PC-9 (cell line): ENCODE data around the gene B4GALNT1. TPM values are rescaled to one million over a fixed set of nuclear protein-coding genes. Genes with fewer than 3 reads are reported as not detected.
A peak's percentile ranks its signal among the peaks of the same experiment; 100 is the strongest.

Experiments used
- BruUV-seq: library from RNA; stranded (reverse); fragments of 400-500 nt; replicated peaks from 2 replicates; lab custom pipeline; 2021; lab: Mats Ljungman, UMichigan
- CTCF ChIA-PET: fragments of 300-600 bp; sonication (Branson Sonifier 250); formaldehyde crosslinking; loops from one replicate; lab custom pipeline; 2022; ENCODE audit warnings: antibody characterized with exemption; lab: Charles Lee
- POLR2A ChIA-PET: fragments of 300-600 bp; sonication (Branson Sonifier 250); formaldehyde crosslinking; loops from one replicate; lab custom pipeline; 2022; ENCODE audit warnings: antibody characterized with exemption; ENCODE audit not compliant: unreplicated experiment; lab: Charles Lee
- DNase-seq, 2 experiments: peaks; one replicate each; pipeline versions ENCODE4 v3.0.0 to v3.0.0-alpha.2; 2015 to 2022; ENCODE audit warnings: mixed read lengths in 1 of 2
- H2AFZ ChIP-seq: fragments of 200-600 bp; sonication (generic); 2 replicates; pipeline ENCODE4 v1.8.1; 2017; ENCODE audit warnings: antibody characterized with exemption
- H3F3A ChIP-seq: fragments of 200-600 bp; sonication (generic); 2 replicates; pipeline ENCODE4 v1.8.1; 2017; ENCODE audit warnings: antibody characterized with exemption, mild to moderate bottlenecking, low read depth; ENCODE audit not compliant: insufficient read depth
- H3K27ac ChIP-seq: fragments of 200-600 bp; sonication (generic); 2 replicates; pipeline ENCODE4 v1.6.1; 2016; ENCODE audit warnings: mixed run types
- H3K27me3 ChIP-seq: fragments of 200-600 bp; sonication (generic); 2 replicates; pipeline ENCODE4 v1.6.1; 2016; ENCODE audit warnings: low read depth, mixed run types; ENCODE audit not compliant: insufficient read depth
- H3K36me3 ChIP-seq: fragments of 200-600 bp; sonication (generic); 2 replicates; pipeline ENCODE4 v1.6.1; 2016; ENCODE audit warnings: low read depth, mixed run types
- H3K4me1 ChIP-seq: fragments of 200-600 bp; sonication (generic); replicated peaks from 2 replicates; pipeline ENCODE4 v1.6.1; 2016; ENCODE audit warnings: mixed run types; ENCODE audit not compliant: insufficient read depth
- H3K4me2 ChIP-seq: fragments of 200-600 bp; sonication (generic); 2 replicates; pipeline ENCODE4 v1.6.1; 2017; ENCODE audit warnings: mixed run types
- H3K4me3 ChIP-seq: fragments of 200-600 bp; sonication (generic); 2 replicates; pipeline ENCODE4 v1.6.1; 2016; ENCODE audit warnings: mixed run types
- H3K79me2 ChIP-seq: fragments of 200-600 bp; sonication (generic); 2 replicates; pipeline ENCODE4 v1.6.1; 2017; ENCODE audit warnings: low read depth, mixed run types
- H3K9me2 ChIP-seq: fragments of 200-600 bp; sonication (generic); 2 replicates; pipeline ENCODE4 v1.8.1; 2017; ENCODE audit warnings: mild to moderate bottlenecking; ENCODE audit not compliant: insufficient read depth
- H3K9me3 ChIP-seq: fragments of 200-600 bp; sonication (generic); 2 replicates; pipeline ENCODE4 v1.8.1; 2016; ENCODE audit warnings: low read depth; ENCODE audit not compliant: insufficient read depth
- H4K20me1 ChIP-seq: fragments of 200-600 bp; sonication (generic); 2 replicates; pipeline ENCODE4 v1.8.1; 2017; ENCODE audit not compliant: insufficient read depth
- CTCF ChIP-seq: fragments of 200-600 bp; sonication (generic); conservative IDR thresholded peaks from 2 replicates; pipeline ENCODE4 v1.6.1; 2017; ENCODE audit warnings: mixed run types, antibody characterized with exemption, mild to moderate bottlenecking, moderate library complexity
- EZH2 ChIP-seq: fragments of 200-600 bp; sonication (generic); IDR thresholded peaks from 2 replicates; pipeline ENCODE4 v1.8.0; 2017; ENCODE audit warnings: antibody characterized with exemption, low read depth
- intact Hi-C: fragments of 100-400 bp; cut with micrococcal nuclease; formaldehyde crosslinking; loops from one replicate; pipeline ENCODE4 v1.10.0; 2022; ENCODE audit not compliant: unreplicated experiment
- total RNA-seq: library from RNA; stranded (reverse); gene quantifications from 2 replicates; pipeline ENCODE4 v1.2.3, GENCODE V29; 2021

The B4GALNT1 gene
- total RNA-seq, 1 experiment from 2014 or later: 15.0 TPM

- Histone ChIP-seq H3F3A (no peaks in the 10 kb centered on the region), H3K4me3 (no peak overlapping the region), H3K9me2 (no peaks in the 10 kb centered on the region), H4K20me1 (no peaks in the 10 kb centered on the region), H3K79me2 (no peaks in the 10 kb centered on the region), H3K27ac (no peak overlapping the region), H3K4me1 (no peaks in the 10 kb centered on the region), H3K36me3 (no peaks in the 10 kb centered on the region), H3K9me3 (no peaks in the 10 kb centered on the region), H3K4me2 (no peak overlapping the region), H2AFZ (no peak overlapping the region), H3K27me3 (peaks cover 74% of the 10 kb centered on the region)
- BruUV-seq: no TSS peak
- CTCF ChIA-PET: interaction anchor here (0.9 kb wide), 1 partner anchor 37 kb away, joined by 3 read pairs; no protein-coding TSS in a partner anchor
- intact Hi-C loops: loop anchor here (1.0 kb wide), 1 partner anchor 38 kb away; no protein-coding TSS in a partner anchor
- POLR2A ChIA-PET: no interaction called here
- TF ChIP-seq CTCF: peak; percentile 79
- no peak for TF ChIP-seq EZH2
- peak in 1 of 2 experiments; percentile 37 for DNase-seq
Measured at GRCh38 chr12:57621497-57622292, 11.3 kb downstream of the B4GALNT1 start.

GRCh38 chr12:57620936-57621496 is 12.0 kb downstream of the B4GALNT1 start:
- no peaks in the 10 kb centered on the region for H3K36me3 ChIP-seq
- DNase-seq: no peak
- TF ChIP-seq EZH2 (no peak), CTCF (no peak)
- no peak overlapping the region for H3K27ac ChIP-seq
- POLR2A ChIA-PET: no interaction called here
- no peaks in the 10 kb centered on the region for H3F3A ChIP-seq
- no peaks in the 10 kb centered on the region for H3K9me2 ChIP-seq
- no peak overlapping the region for H3K4me3 ChIP-seq
- no peaks in the 10 kb centered on the region for H4K20me1 ChIP-seq
- peaks cover 81% of the 10 kb centered on the region for H3K27me3 ChIP-seq
- no peak overlapping the region for H2AFZ ChIP-seq
- H3K79me2 ChIP-seq: no peaks in the 10 kb centered on the region
- no peak overlapping the region for H3K4me2 ChIP-seq
- intact Hi-C loops: loop anchor here (1.0 kb wide), 1 partner anchor 38 kb away; no protein-coding TSS in a partner anchor
- no peaks in the 10 kb centered on the region for H3K9me3 ChIP-seq
- no TSS peak for BruUV-seq
- CTCF ChIA-PET: no interaction called here
- H3K4me1 ChIP-seq: no peaks in the 10 kb centered on the region

GRCh38 chr12:57620245-57620935 is 12.6 kb downstream of the B4GALNT1 start:
- Histone ChIP-seq H3F3A (no peaks in the 10 kb centered on the region), H3K79me2 (no peaks in the 10 kb centered on the region), H2AFZ (no peak overlapping the region), H3K27me3 (peaks cover 88% of the 10 kb centered on the region), H3K9me2 (no peaks in the 10 kb centered on the region), H3K27ac (no peak overlapping the region), H3K36me3 (no peaks in the 10 kb centered on the region), H3K4me3 (no peak overlapping the region), H4K20me1 (no peaks in the 10 kb centered on the region), H3K4me1 (no peaks in the 10 kb centered on the region), H3K9me3 (no peaks in the 10 kb centered on the region), H3K4me2 (no peak overlapping the region)
- no peak for DNase-seq
- ChIA-PET POLR2A (interaction anchor here (0.6 kb wide), 1 partner anchor 102 kb away, joined by 3 read pairs; no protein-coding TSS in a partner anchor), CTCF (interaction anchor here (0.6 kb wide), 1 partner anchor 45 kb away, joined by 3 read pairs; no protein-coding TSS in a partner anchor)
- intact Hi-C loops: no loop called here
- TF ChIP-seq EZH2 (no peak), CTCF (no peak)
- BruUV-seq: no TSS peak
